Stimulated activated naive CD8-positive, alpha-beta T cell treated with anti-CD3 and anti-CD28 coated beads, Interleukin-15, Interleukin-2, amounts not matched to agents 100 ng/mL and 50 ng/mL, for 24 hours (primary cell): Measurements from ENCODE around the gene TTC22.

Experiments used
- H3K27ac Mint-ChIP-seq: one replicate; pipeline ENCODE4 v1.8.0; 2021; ENCODE audit warnings: mild to moderate bottlenecking, mixed read lengths
- H3K27me3 Mint-ChIP-seq: one replicate; pipeline ENCODE4 v1.8.0; 2021; ENCODE audit warnings: mixed read lengths
- H3K36me3 Mint-ChIP-seq: one replicate; pipeline ENCODE4 v1.8.0; 2021; ENCODE audit warnings: low read depth, mixed read lengths
- H3K4me1 Mint-ChIP-seq: one replicate; pipeline ENCODE4 v1.8.0; 2021; ENCODE audit warnings: low read depth, mixed read lengths
- H3K4me3 Mint-ChIP-seq: one replicate; pipeline ENCODE4 v1.8.0; 2021; ENCODE audit warnings: mild to moderate bottlenecking, mixed read lengths
- H3K9me3 Mint-ChIP-seq: one replicate; pipeline ENCODE4 v1.8.0; 2021; ENCODE audit warnings: mixed read lengths

The TTC22 gene

DNA sequence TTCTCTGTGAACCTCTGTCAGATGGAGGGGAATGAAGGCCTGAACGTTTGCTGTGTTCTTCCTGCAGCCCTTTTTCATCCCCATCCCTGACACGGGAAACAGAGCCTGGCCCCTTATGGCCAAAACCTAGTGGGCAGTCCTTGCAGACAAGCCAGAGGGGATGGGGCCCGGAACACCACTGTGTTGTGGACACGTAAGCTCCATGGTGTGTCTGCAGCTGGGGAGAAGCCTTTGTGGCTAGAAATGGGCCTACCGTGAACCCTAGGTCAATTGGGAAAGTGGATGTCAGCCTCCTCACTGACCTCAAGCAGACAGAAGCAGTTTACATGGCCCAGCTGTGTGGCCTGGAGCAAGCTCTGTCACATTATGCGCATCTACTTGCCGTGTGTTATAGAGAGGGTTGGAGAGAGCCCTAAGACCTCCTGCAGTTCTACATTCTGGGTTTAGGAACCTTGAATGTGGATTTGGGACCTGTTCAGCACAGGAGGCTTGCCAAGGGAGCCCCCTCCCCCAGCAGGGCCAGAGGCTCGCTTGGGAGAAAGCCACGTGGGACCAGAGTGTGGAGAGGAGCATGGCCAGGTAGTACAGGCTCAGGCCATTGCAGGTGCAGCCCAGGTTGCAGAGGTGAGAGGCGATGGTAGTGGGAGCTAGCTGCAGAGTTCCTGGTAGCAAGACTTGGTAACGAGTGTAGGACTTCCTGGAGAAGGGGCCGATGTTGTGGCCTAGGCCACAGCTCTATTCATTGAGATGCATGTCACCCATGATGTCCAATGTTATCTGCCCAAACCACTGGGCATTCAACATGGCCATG, 57.5 kb downstream of the TTC22 start:
- H3K4me3 Mint-ChIP-seq = no peak overlapping the region
- H3K4me1 Mint-ChIP-seq = no peaks in the 10 kb centered on the region
- peaks cover 30% of the 10 kb centered on the region for H3K36me3 Mint-ChIP-seq
- no peaks in the 10 kb centered on the region for H3K27me3 Mint-ChIP-seq
- no peaks in the 10 kb centered on the region for H3K9me3 Mint-ChIP-seq
- no peak overlapping the region for H3K27ac Mint-ChIP-seq

DNA sequence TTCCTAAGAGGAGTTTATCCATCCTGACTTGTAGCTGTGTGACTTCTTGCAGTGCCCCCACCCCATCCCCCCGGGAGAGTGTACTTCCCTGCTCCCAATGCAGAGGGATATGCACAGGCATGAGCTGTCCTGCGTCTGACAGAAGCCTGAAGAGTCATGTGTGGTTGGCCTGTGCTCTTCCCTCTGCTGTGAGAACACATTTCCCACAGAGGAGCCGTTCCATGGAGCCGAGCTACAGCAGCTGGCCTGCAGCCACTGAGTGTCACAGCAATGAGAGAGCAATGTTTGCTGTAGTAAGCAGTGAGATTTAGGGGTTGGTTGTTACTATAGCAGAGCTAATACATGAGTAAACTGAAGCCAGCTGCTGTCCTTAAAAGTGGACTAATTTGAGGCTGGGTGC, 58.8 kb downstream of the TTC22 start:
- no peak overlapping the region for H3K4me3 Mint-ChIP-seq
- no peak overlapping the region for H3K27ac Mint-ChIP-seq
- no peaks in the 10 kb centered on the region for H3K27me3 Mint-ChIP-seq
- no peaks in the 10 kb centered on the region for H3K4me1 Mint-ChIP-seq
- H3K9me3 Mint-ChIP-seq = no peaks in the 10 kb centered on the region
- H3K36me3 Mint-ChIP-seq = peaks cover 40% of the 10 kb centered on the region

DNA sequence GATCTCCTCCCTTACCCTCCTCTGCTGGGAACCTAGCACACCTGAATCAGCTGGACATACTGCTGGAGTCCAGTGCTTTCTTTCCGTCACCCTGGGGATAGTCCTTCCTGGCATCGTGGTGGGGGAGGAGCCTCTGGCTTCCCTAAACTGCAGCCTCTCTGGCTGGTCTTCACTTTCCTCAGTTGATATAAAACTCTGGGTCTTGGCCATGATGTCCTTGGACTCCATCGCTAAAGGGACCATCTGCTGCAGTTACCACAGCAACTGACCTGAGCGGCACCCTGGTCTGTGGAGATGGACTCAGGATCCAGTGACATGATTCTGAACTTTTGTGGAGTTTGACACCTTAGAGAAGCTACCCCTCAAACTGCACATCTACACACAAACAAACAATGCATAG, 59.6 kb downstream of the TTC22 start:
- Mint-ChIP-seq H3K9me3 (no peaks in the 10 kb centered on the region), H3K27me3 (no peaks in the 10 kb centered on the region), H3K4me3 (no peak overlapping the region), H3K4me1 (no peaks in the 10 kb centered on the region), H3K27ac (no peak overlapping the region), H3K36me3 (peaks cover 48% of the 10 kb centered on the region)

DNA sequence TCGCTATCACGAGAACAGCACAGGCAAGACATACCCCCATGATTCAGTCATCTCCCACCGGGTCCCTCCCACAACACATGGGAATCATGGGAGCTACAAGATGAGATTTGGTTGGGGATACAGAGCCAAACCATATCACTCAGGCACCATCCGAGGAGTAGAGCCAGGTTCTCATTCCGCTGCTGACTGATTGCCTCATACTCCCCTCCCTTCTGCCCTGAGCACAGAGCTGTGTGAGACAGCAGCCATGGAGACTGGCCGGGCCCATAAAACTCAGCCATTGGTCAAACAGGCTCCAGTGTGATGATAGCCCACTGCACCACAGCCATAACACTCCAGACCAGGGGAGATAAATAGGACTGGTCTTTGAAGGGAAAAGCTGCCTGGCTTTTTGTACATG, 62.9 kb downstream of the TTC22 start:
- no peaks in the 10 kb centered on the region for H3K4me1 Mint-ChIP-seq
- H3K4me3 Mint-ChIP-seq = no peak overlapping the region
- peaks cover 72% of the 10 kb centered on the region for H3K36me3 Mint-ChIP-seq
- H3K9me3 Mint-ChIP-seq = no peaks in the 10 kb centered on the region
- no peak overlapping the region for H3K27ac Mint-ChIP-seq
- H3K27me3 Mint-ChIP-seq = no peaks in the 10 kb centered on the region

DNA sequence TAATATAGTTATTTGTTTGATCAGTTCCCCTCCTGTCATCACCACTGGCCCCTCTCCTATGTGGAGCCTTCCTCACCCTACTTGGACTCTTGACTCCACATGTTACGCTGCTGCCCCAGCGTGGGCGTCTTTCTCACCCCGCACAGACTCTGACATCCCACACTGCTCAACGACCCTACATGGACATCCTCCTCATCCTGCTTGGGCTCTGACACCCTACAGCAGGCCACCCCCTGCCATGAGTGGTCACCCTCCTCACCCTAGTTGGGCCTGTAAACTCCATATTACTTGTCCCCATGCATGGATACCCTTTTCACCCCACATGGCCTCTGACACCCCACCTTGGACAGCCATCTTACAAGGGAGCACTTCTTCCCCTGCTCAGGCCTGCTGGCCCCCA, 64.4 kb downstream of the TTC22 start:
- Mint-ChIP-seq H3K9me3 (no peaks in the 10 kb centered on the region), H3K4me1 (no peaks in the 10 kb centered on the region), H3K4me3 (no peak overlapping the region), H3K27me3 (no peaks in the 10 kb centered on the region), H3K27ac (peak overlapping the region; percentile 16), H3K36me3 (peaks cover 66% of the 10 kb centered on the region)
